Activated naive CD4-positive, alpha-beta T cell treated with anti-CD3 and anti-CD28 coated beads, Interleukin-2, amount 50 U/mL, for 24 hours (primary cell): ENCODE results near the gene EMC6.

ENCODE experiments used
- H3K27ac Mint-ChIP-seq: one replicate; pipeline ENCODE4 v1.8.0; 2021; ENCODE audit warnings: mild to moderate bottlenecking, mixed read lengths
- H3K27me3 Mint-ChIP-seq: one replicate; pipeline ENCODE4 v1.8.0; 2021; ENCODE audit warnings: mixed read lengths
- H3K36me3 Mint-ChIP-seq: one replicate; pipeline ENCODE4 v1.8.0; 2021; ENCODE audit warnings: mixed read lengths
- H3K4me1 Mint-ChIP-seq: one replicate; pipeline ENCODE4 v1.8.0; 2021; ENCODE audit warnings: mixed read lengths
- H3K4me3 Mint-ChIP-seq: one replicate; pipeline ENCODE4 v1.8.0; 2021; ENCODE audit warnings: mild to moderate bottlenecking, mixed read lengths
- H3K9me3 Mint-ChIP-seq: one replicate; pipeline ENCODE4 v1.8.0; 2021; ENCODE audit warnings: mixed read lengths

Gene EMC6

DNA sequence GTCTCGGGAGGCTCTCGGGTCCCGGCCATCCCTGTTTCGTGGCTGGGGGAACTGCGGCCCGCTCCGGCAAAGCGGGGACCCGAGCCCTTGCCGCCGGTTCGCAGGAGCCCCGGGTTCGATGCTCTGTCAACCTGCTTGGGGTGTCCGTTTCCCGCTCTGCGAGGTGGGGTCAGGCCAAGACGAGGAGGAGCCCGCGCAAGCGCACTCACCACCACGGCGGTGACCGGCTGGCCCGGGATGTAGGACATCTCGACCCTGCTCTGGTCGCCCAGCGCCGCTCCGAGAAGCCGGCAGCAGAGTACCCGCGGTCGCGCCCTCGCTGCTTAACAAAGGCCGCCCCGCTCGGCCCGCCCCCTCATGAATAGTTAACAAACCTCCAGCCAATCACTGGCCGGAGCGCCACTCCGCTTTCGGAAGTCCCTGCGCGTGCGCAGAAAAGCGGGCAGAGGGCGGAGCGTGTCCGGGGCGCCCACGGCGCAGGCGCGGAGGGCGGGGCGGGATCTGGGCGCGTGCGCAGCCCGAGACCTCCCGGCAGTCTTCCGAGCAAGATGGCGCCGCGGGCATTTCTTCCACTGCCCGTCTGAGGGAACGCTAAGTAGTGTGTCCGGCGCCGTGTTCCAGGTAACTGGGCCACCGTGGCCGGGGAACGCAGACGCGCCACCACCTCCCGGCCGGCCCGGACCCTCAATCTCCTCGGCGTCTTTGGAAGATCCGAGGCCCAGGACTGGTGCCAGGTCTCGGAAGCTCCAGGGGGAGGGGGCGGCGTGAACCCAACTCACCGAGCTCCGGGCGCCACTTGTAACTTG is at the start of gene EMC6, which contains the start of gene TAX1BP3:
TSS of gene EMC6 (plus strand) at position 534 of the 806 bp plus-strand sequence. CDS start 335 bp downstream, outside the sequence.
TSS of gene TAX1BP3 (minus strand) at position 300 of the 806 bp plus-strand sequence. CDS start at position 248, 52 bp downstream.
- Mint-ChIP-seq H3K27me3 (no peaks in the 10 kb centered on the region), H3K4me3 (peak within 1 kb of the TSS; percentile 98), H3K27ac (peak within 1 kb of the TSS; percentile 97), H3K36me3 (no peaks in the 10 kb centered on the region), H3K4me1 (peaks cover 25% of the 10 kb centered on the region), H3K9me3 (no peaks in the 10 kb centered on the region)

DNA sequence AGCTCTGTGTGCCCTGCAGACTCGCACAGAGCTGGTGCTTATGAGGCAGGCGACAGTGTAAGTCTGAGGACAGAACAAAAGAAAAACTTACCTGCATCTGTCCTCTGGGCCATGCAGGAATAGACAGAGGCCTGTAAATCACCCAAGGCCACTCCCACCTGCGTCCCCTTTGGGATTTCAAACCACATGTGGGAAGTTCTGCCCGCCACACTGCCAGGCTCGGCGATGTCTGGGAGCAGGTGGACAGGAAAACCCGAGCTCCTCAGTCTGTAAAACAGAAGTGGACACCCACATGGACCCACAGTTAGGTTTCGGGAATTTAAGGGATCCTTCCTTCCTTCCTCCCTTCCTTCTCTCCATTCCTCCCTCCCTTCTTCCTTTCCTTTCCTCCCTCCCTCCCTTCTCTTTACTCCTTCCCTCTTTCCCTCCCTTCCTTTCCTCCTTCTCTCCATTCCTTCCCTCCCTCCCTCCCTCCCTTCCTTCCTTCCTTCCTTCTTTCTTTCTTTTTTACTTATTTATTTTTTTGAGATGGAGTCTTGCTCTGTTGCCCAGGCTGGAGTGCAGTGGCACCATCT is 47.4 kb upstream of the EMC6 start:
- Mint-ChIP-seq H3K9me3 (no peaks in the 10 kb centered on the region), H3K36me3 (peaks cover 24% of the 10 kb centered on the region), H3K27me3 (no peaks in the 10 kb centered on the region), H3K4me3 (no peak overlapping the region), H3K4me1 (no peaks in the 10 kb centered on the region), H3K27ac (no peak overlapping the region)

DNA sequence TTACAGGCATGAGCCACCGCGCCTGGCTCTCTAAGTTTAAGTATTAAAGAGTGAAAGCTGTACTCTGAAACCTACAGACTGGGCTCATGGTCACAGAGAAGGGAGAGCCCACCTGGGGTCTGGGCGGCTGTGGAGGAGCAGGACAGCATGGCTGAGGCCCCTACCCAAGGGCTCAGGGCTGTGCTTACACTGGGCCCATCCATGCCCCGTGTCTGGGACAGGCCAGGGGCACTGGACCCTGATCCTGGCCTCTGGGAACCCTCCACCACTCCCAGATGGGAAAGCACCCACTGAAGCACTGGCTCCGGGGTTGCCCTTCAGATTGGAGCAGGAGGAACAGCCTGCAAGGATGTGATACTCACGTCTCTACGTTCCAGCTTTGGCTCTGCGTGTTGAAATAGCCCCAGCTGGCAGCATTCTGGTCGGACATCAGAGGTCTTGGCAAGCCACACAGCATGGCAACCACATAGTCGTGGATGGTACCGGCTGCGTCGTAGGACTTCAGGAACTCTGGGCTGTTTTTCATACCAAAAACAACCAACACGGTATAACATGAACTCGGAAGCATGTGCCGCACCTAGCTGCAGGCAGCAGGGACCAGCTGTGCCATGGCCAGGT is 45.5 kb upstream of the EMC6 start:
- H3K27me3 Mint-ChIP-seq = no peaks in the 10 kb centered on the region
- H3K4me1 Mint-ChIP-seq = no peaks in the 10 kb centered on the region
- H3K9me3 Mint-ChIP-seq = no peaks in the 10 kb centered on the region
- no peak overlapping the region for H3K27ac Mint-ChIP-seq
- peaks cover 16% of the 10 kb centered on the region for H3K36me3 Mint-ChIP-seq
- no peak overlapping the region for H3K4me3 Mint-ChIP-seq

DNA sequence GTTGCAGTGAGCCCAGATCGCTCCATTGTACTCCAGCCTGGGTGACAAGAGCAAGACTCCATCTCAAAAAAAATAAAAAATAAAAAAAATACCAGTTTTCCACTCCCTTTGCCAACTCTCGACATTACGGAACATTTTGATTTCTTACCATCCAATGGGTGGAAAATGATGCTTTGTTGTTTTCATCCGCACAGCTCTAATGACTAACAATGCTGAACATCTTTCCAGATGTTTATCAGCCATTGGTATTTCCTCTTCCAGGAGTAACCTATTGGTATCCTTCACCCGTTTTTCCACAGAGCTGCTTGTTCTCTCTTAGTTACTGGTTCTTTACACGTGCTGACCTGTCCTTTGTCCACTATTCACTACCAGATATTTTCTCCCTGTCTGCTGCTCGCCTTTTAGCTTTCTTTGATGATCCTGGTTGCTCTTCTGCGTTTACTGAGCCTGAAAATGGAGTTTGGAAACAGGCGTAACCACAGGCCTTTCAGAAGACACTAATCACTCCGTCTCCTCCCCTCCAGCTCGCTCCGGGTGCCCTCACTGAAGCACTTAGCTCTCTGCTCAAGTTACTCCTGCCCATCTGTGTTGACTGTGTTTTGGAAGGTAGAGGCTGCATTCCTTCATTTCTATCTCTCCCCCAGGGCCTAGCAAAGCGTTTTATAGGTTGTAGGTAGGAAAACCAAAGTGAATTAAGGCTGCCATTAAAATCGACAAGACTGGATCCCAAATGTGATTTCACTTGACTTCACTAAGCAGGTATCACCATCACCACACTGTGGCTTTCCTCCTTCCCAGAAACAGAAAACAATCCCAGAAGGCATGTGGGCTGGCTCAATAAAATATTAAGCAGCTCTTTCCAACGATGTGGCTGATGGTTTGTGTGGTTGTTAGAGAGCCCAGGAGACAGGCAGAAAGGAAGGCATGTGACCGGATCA is 41.5 kb upstream of the EMC6 start:
- peaks cover 5% of the 10 kb centered on the region for H3K36me3 Mint-ChIP-seq
- H3K27me3 Mint-ChIP-seq = no peaks in the 10 kb centered on the region
- no peaks in the 10 kb centered on the region for H3K4me1 Mint-ChIP-seq
- H3K9me3 Mint-ChIP-seq = no peaks in the 10 kb centered on the region
- no peak overlapping the region for H3K27ac Mint-ChIP-seq
- no peak overlapping the region for H3K4me3 Mint-ChIP-seq

DNA sequence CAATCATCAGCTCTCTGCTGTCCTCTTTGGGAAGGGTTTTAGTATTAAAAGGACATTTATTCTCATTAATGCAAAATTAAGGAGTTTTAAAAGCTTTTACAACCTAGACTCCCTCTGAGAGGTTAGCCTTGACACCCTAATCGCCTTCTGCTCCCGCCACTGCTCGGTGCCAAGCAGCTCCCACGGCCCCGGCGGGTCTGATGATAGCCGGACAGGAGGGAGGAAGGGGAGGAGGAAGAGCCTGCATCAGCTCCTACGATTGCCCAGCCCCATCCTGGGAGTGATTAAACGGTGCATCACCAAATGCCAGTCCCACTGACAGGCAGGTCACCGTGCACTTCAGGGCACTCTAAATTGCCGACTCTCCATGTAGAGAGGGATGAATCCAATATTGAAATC is 40.8 kb upstream of the EMC6 start:
- Mint-ChIP-seq H3K4me1 (no peaks in the 10 kb centered on the region), H3K27ac (no peak overlapping the region), H3K4me3 (no peak overlapping the region), H3K27me3 (no peaks in the 10 kb centered on the region), H3K36me3 (peaks cover 5% of the 10 kb centered on the region), H3K9me3 (no peaks in the 10 kb centered on the region)

DNA sequence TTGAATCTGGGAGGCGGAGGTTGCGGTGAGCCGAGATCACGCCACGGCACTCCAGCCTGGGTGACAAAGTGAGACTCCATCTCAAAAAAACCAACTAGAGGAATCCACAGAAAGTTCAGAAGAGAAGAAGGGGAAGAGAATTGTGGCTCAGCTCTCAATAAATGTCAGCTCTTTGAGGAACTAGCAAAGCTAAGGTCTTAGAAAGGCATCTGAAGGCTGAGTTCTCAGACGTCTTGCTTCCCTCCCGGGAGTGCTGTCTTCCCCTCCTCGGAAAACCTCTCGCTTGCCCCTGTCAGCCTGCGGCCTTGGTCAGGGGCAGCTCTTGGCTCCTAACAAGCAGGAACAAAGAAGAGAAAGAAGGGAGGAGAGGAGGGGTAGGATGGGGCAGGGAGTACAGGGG is 37.8 kb upstream of the EMC6 start:
- H3K27me3 Mint-ChIP-seq = no peaks in the 10 kb centered on the region
- peaks cover 11% of the 10 kb centered on the region for H3K4me1 Mint-ChIP-seq
- peaks cover 5% of the 10 kb centered on the region for H3K36me3 Mint-ChIP-seq
- H3K9me3 Mint-ChIP-seq = no peaks in the 10 kb centered on the region
- H3K27ac Mint-ChIP-seq = no peak overlapping the region
- H3K4me3 Mint-ChIP-seq = no peak overlapping the region

DNA sequence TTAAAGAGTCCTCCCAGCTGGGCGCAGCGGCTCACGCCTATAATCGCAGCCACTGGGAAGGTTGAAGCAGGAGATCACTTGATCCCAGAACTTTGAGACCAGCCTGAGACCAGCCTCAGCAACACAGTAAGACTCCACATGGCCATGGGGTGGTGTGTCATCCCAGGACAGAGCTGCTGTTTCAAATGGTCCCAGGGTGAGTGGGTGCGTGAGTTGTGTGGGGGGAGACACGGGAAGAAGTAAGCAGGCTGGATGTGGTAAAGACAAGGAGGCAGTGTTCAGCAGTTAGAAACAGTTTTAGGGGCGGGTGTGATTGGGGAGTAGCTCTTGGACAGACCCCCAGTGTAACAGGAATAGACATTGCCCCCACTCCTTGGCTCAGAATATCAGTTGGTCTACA is 36.3 kb upstream of the EMC6 start:
- H3K4me1 Mint-ChIP-seq = peaks cover 14% of the 10 kb centered on the region
- H3K9me3 Mint-ChIP-seq = no peaks in the 10 kb centered on the region
- peaks cover 5% of the 10 kb centered on the region for H3K36me3 Mint-ChIP-seq
- H3K4me3 Mint-ChIP-seq = no peak overlapping the region
- H3K27me3 Mint-ChIP-seq = no peaks in the 10 kb centered on the region
- no peak overlapping the region for H3K27ac Mint-ChIP-seq

DNA sequence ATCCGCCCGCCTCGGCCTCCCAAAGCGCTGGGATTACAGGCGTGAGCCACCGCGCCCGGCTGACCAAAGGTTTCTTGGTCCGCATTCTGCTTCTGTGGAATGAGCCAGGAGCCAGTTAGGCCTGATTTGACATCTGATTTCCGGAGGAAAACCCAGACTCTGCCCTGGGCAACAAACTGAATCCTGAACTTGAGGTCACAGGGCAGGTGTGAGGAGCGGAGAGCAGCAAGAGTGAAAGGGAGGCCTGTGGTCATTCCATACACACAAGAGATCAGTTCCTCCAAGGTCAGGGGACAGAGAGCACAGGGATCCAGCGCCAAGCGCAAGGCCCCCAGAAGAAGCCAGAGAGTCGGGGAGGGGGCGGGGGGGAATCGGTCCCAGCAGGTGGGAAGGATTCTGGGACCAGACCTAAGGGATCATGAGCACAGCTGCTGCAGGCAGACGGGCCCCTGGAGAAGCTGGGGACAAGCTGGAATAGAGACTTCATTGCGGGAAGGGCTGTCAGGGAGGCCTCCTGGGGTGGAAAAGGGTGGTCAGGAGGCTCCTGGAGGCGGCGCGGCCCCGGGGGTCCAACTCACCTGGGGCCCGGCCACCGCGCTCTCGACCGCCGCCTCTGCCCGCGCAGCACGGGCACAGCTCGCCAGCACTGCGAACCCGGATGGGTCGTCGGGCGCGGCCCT is 33.0 kb upstream of the EMC6 start:
- Mint-ChIP-seq H3K36me3 (no peaks in the 10 kb centered on the region), H3K27ac (no peak overlapping the region), H3K9me3 (no peaks in the 10 kb centered on the region), H3K4me1 (peaks cover 20% of the 10 kb centered on the region), H3K27me3 (no peaks in the 10 kb centered on the region), H3K4me3 (peak overlapping the region; percentile 95)

DNA sequence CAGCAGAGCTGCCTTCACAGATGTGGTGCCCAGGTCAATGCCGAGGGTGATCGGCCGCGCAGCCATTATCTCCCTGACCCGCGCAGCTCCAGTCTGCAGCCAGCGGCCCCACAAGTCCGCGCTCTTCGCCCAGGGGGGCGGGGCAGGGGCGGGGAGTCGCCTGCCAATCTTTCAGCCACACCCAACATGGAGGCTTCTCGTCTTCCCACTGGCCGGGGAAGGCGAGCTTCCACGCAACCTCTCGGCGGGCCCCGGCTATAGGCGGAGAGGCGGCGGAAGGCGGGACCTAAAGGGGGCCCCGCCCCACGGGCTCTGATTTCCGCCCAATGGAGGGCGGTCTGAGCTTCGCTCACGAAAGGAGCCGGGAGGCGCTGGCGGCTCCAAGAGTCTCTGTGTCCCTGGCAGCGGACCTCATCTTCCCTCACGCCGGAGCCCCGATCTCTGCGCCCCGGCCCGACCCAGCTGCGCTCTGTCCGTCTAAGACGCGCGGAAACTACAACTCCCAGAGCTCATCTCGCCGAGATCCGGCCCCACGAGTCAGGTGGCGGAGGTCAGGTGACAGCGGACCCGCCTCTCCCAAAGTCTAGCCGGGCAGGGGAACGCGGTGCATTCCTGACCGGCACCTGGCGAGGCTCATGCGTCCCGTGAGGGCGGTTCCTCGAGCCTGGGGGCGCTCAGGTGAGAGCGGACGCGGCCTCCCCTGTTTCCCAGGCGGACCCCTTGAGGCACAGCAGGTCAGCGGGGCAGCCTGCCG is 32.3 kb upstream of the EMC6 start, which contains the start of the genes CTNS and SHPK:
TSS of gene CTNS (plus strand) at position 607 of the 754 bp plus-strand sequence. CDS start 3,447 bp downstream, outside the sequence.
TSS of gene SHPK (minus strand) at position 97 of the 754 bp plus-strand sequence. CDS start at position 66, 31 bp downstream.
- peaks cover 20% of the 10 kb centered on the region for H3K4me1 Mint-ChIP-seq
- H3K27ac Mint-ChIP-seq = peak within 1 kb of the TSS; percentile 99
- no peaks in the 10 kb centered on the region for H3K27me3 Mint-ChIP-seq
- H3K4me3 Mint-ChIP-seq = peak within 1 kb of the TSS; percentile 95
- no peaks in the 10 kb centered on the region for H3K36me3 Mint-ChIP-seq
- no peaks in the 10 kb centered on the region for H3K9me3 Mint-ChIP-seq

DNA sequence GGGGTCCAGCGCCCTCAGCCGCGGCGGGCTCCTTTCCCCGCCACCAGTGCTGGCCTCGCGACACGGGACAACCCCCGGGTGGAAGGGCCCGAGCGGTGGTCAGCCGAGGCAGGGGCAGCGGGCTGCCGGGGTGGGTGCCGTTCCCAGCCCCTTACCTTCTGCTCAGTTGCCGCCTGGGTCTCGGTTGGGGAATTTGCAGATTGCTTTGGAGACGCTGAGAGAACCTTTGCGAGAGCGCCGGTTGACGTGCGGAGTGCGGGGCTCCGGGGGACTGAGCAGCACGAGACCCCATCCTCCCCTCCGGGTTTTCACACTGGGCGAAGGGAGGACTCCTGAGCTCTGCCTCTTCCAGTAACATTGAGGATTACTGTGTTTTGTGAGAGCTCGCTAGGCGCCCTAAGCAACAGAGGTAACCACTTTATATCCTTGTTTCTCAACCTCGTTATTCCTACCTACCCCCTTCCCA is 31.7 kb upstream of the EMC6 start:
- Mint-ChIP-seq H3K4me3 (peak overlapping the region; percentile 95), H3K36me3 (no peaks in the 10 kb centered on the region), H3K27me3 (no peaks in the 10 kb centered on the region), H3K9me3 (no peaks in the 10 kb centered on the region), H3K27ac (peak overlapping the region; percentile 70), H3K4me1 (peaks cover 20% of the 10 kb centered on the region)

DNA sequence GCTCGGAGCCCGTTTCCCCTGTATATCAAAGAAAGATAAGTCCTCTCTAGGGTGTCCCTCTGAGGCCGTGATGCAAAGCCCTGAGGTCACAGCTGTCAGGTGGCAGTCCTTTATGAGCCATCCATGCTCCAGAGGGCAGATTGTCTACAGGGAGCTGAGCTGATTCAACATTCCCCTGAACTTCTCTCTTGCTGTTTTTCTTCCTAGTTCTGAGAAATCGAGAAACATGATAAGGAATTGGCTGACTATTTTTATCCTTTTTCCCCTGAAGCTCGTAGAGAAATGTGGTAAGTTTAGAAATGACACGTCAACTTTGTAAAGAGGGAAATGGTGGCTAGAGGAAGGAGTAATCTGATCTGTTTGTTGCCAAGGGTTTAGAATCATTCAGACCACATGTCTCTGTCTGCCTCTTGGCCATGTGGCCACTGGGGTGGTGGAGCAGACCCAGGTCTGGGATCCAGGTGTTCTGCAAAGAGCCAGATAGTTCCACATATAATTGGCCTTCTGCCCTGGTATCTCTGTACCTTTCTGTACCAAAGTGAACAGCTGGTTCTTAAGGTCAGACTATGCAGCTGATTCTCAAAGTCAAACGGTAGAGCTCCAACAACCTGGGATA is 28.5 kb upstream of the EMC6 start:
- Mint-ChIP-seq H3K9me3 (no peaks in the 10 kb centered on the region), H3K4me1 (peaks cover 10% of the 10 kb centered on the region), H3K27me3 (no peaks in the 10 kb centered on the region), H3K27ac (no peak overlapping the region), H3K36me3 (peaks cover under 1% of the 10 kb centered on the region), H3K4me3 (no peak overlapping the region)

DNA sequence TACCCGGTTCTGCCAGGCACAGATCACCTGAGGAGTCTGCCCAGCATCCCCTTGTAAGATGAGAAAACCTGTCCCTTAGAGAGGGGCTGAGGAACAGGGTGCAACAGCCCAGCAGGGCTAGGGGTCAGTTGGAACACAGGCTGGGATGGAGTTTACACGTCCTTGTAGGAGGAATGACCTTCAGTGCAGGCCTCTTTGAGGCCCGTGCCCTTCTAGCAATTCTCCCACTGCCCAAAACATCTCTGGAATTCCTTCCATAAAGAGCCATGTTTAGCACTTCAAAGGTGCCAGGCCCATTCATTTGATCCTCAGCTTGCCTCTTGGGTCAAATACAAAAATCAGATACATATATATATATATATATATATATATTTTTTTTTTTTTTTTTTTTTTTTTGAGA is 27.6 kb upstream of the EMC6 start:
- Mint-ChIP-seq H3K4me1 (peaks cover 9% of the 10 kb centered on the region), H3K27ac (no peak overlapping the region), H3K36me3 (peaks cover 3% of the 10 kb centered on the region), H3K4me3 (no peak overlapping the region), H3K27me3 (no peaks in the 10 kb centered on the region), H3K9me3 (no peaks in the 10 kb centered on the region)

DNA sequence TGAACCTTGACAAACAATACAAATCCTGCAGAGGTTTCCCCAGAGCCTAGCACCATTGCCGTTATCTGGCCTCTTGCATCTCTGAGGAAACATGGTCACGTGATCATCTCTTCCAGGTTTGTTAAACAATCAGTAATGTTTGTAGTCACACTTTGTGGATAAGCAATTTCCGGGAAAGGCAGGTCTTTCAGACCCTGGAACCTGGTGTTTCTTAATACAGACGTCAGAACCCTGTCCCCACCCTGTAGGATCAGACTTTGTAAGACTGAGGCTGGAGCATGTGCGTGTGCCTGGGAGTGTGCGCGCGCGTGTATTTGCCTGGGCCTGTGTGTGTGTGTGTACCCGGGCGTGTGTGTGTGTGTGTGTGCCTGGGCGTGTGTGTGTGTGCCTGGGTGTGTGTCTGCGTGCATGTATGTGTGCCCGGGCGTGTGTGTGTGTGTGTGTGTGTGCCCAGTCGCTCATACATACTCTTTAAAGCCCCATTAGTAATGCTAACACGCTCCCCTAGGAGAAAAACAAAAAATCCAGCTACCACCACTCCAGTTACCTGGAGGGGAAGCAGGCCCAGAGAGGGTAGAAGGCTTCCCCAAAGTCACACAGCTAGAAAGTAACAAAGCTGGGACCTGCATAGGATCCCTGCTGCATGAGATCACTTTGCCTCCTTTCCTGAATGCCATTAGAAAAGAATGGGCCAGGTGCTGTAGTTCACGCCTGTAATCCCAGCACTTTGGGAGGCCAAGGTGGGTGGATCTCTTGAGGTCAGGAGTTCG is 26.7 kb upstream of the EMC6 start:
- Mint-ChIP-seq H3K27me3 (no peaks in the 10 kb centered on the region), H3K27ac (no peak overlapping the region), H3K36me3 (peaks cover 3% of the 10 kb centered on the region), H3K4me1 (peaks cover 9% of the 10 kb centered on the region), H3K9me3 (no peaks in the 10 kb centered on the region), H3K4me3 (no peak overlapping the region)
